ENCODE data around the gene IST1. TPM values are rescaled to one million over a fixed set of nuclear protein-coding genes. Genes with fewer than 3 reads are reported as not detected.

Gene IST1
- total RNA-seq, 2 donors from 2014 or later: 60.3 to 82.8 TPM

DNA sequence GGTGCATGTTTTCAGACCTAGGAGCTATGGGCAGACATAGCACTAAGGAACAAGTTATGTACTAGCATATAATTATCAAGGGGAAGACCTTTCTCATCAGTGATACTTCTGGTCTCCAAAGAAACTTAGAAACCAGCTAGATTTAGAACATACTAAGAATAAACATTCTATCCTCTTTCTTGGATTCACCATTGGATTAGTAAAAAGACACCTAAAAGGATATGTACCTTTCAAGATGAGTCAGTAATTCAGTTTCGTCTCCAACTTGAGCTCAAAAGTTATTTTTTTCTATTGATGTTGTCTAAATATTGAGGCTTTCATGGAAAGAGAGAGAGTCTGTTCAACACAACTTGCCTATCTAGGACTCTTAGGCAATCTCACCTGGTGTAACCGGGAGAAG lies 24.5 kb upstream of the IST1 start:
- Histone ChIP-seq H3K27me3 (no peaks in the 10 kb centered on the region), H3K9me3 (no peaks in the 10 kb centered on the region), H3K4me1 (no peaks in the 10 kb centered on the region), H3K27ac (no peak overlapping the region), H3K4me3 (no peak overlapping the region), H3K36me3 (replicated peaks in 1 of 2; ENCODE audit: insufficient read depth in 1 of 2, low read depth in 2 of 2) (peaks cover 0 to 4% of the 10 kb centered on the region in 2 donors)
- no peak for DNase-seq
- 90 to 93% methylated on average over 2 of the region's 2 CpGs for WGBS, 2 donors
- intact Hi-C loops (cut with DNase I): no loop called here
- TF ChIP-seq, protein P1, sequence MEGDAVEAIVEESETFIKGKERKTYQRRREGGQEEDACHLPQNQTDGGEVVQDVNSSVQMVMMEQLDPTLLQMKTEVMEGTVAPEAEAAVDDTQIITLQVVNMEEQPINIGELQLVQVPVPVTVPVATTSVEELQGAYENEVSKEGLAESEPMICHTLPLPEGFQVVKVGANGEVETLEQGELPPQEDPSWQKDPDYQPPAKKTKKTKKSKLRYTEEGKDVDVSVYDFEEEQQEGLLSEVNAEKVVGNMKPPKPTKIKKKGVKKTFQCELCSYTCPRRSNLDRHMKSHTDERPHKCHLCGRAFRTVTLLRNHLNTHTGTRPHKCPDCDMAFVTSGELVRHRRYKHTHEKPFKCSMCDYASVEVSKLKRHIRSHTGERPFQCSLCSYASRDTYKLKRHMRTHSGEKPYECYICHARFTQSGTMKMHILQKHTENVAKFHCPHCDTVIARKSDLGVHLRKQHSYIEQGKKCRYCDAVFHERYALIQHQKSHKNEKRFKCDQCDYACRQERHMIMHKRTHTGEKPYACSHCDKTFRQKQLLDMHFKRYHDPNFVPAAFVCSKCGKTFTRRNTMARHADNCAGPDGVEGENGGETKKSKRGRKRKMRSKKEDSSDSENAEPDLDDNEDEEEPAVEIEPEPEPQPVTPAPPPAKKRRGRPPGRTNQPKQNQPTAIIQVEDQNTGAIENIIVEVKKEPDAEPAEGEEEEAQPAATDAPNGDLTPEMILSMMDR (IDR thresholded peaks at IDR 0.05): no peak
- no peak for TF ChIP-seq POLR2A (IDR thresholded peaks at IDR 0.05)
- no peak for ATAC-seq

DNA sequence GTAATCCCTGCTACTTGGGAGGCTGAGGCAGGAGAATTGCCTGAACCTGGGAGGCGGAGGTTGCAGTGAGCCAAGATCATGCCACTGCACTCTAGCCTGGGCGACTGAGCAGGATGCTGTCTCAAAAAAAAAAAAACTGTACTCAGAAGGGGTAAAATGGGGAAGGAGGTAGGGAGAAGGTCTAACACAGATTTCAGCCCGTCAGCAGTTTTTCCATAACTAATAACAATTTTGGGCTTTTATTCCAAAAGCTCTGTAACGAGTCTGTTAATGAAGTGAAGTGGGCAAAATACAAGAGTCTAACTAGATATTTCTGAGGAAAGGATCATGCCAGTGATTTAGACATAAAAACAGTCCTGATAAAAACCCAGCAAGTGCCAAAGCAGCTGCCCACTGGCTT lies 22.1 kb upstream of the IST1 start:
- whole genome bisulfite sequencing, 2 donors: 80 to 86% methylated on average over 4 of the region's 4 CpGs
- no peak for ATAC-seq
- peaks cover 0 to 3% of the 10 kb centered on the region in 2 donors for H3K36me3 ChIP-seq (replicated peaks in 1 of 2; ENCODE audit: insufficient read depth in 1 of 2, low read depth in 2 of 2)
- no peak overlapping the region for H3K27ac ChIP-seq
- H3K4me1 ChIP-seq: no peaks in the 10 kb centered on the region
- TF ChIP-seq, protein P1 (IDR thresholded peaks at IDR 0.05): no peak
- no peak for TF ChIP-seq POLR2A (IDR thresholded peaks at IDR 0.05)
- H3K4me3 ChIP-seq: no peak overlapping the region
- no peak for DNase-seq
- intact Hi-C loops (cut with DNase I): no loop called here
- H3K9me3 ChIP-seq: no peaks in the 10 kb centered on the region
- no peaks in the 10 kb centered on the region for H3K27me3 ChIP-seq

DNA sequence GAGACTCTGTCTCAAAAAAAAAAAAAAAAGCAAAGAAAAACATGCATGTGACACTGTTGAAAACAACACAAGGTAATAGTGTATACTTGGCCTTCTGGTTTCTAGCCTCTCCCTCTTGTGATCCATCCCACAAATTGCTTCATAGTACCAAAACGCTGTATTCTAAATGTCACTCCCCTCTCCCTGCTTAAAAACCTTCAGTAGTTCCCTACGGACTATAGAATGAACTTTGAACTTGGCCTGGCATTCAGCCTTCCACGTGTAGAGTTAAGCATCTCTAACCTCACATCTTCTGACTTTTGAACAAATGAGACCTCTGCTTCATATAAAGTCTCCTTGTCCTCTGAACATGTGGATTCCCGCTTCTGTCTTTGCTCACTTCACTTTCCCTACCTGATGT lies 16.4 kb upstream of the IST1 start:
- Histone ChIP-seq H3K4me3 (no peak overlapping the region), H3K4me1 (peaks cover 9% of the 10 kb centered on the region), H3K27ac (no peak overlapping the region), H3K9me3 (no peaks in the 10 kb centered on the region), H3K36me3 (replicated peaks in 1 of 2; ENCODE audit: insufficient read depth in 1 of 2, low read depth in 2 of 2) (peaks cover 0 to 3% of the 10 kb centered on the region in 2 donors), H3K27me3 (no peaks in the 10 kb centered on the region)
- ATAC-seq (no peak), DNase-seq (no peak)
- intact Hi-C loops (cut with DNase I): no loop called here
- WGBS, 2 donors: 55 to 61% methylated on average over 4 of the region's 4 CpGs
- no peak for TF ChIP-seq POLR2A (IDR thresholded peaks at IDR 0.05)
- TF ChIP-seq, protein P1 (IDR thresholded peaks at IDR 0.05): no peak

DNA sequence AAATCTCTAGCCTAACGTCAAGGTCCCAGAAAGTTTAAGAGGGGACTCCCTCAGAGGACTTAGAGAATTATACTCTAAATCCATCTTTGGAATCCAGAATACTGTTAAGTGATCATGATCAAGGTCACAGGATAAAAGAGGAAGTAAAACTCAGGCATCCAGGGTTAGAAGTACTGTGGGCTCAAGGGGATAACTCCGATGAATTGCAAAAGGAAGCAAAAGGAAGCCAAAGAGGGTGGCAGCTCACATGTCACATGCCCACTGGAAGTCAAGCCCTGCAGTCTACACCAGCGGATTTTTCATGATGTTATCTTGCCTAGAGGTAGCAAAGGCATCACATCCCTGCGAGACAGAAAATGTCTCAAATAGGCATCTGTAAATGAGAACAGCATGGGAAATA lies 15.2 kb upstream of the IST1 start:
- DNase-seq (no peak), ATAC-seq (no peak)
- no peak overlapping the region for H3K4me3 ChIP-seq
- H3K4me1 ChIP-seq: peaks cover 9% of the 10 kb centered on the region
- no peak overlapping the region for H3K27ac ChIP-seq
- H3K9me3 ChIP-seq: no peaks in the 10 kb centered on the region
- no peak for TF ChIP-seq POLR2A (IDR thresholded peaks at IDR 0.05)
- TF ChIP-seq, protein P1 (IDR thresholded peaks at IDR 0.05): no peak
- peaks cover 0 to 3% of the 10 kb centered on the region in 2 donors for H3K36me3 ChIP-seq (replicated peaks in 1 of 2; ENCODE audit: insufficient read depth in 1 of 2, low read depth in 2 of 2)
- intact Hi-C loops (cut with DNase I): no loop called here
- 77 to 79% methylated on average over 4 of the region's 4 CpGs for WGBS, 2 donors
- no peaks in the 10 kb centered on the region for H3K27me3 ChIP-seq

DNA sequence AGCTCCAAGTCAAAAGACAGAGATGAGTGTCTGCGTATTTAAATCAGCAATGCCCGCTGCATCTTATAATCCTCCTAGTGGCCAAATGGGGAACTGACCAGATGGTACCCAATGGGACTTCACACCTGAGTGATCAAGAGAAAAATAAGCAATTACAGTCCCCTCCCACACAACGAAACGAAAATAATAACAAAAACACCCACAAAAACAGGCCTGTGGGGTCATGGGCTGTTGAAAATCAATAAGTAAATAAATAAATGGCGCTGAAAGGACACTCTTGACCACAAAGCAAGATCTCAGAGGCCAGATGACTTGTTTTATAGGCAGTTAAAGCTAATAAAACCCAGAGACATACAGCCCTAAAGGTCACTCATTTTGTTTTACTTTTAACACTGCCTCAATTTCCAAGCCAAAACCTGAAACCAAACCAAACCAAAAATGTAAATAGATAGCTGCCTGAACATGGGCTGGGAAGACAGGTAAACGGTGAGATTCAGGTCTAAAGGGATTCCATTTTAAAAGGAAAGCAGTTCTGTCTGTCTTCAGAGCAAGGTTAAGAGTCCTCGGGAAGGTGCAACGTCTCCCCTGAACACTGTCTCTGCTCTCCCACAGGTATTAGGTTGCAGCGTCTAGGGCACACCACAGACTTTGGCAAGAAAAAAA lies 12.7 kb upstream of the IST1 start:
- TF ChIP-seq, protein P1 (IDR thresholded peaks at IDR 0.05): peak; percentile 59 to 97 (median 85)
- TF ChIP-seq POLR2A (IDR thresholded peaks at IDR 0.05): no peak
- Histone ChIP-seq H3K36me3 (replicated peaks in 1 of 2; ENCODE audit: insufficient read depth in 1 of 2, low read depth in 2 of 2) (no peaks in the 10 kb centered on the region), H3K9me3 (no peaks in the 10 kb centered on the region), H3K27me3 (no peaks in the 10 kb centered on the region), H3K4me3 (peak overlapping the region in 1 of 2 donors; percentile 95), H3K27ac (peak overlapping the region; percentile 63 to 91 (median 90)), H3K4me1 (peaks cover 9% of the 10 kb centered on the region)
- WGBS, 2 donors: 1 to 2% methylated on average over 9 of the region's 9 CpGs
- ATAC-seq (peak; percentile 59), DNase-seq (peak; percentile 70 to 77 (median 74))
- intact Hi-C loops (cut with DNase I): no loop called here

Measured in body of pancreas (tissue), 4 donors.